ENCODE results near the gene DNAJA2. TPM values are rescaled to one million over a fixed set of nuclear protein-coding genes. Genes with fewer than 3 reads are reported as not detected.

Gene DNAJA2
- total and polyA plus RNA-seq, 9 of the 15 experiments (the other 6 are each of a cell fraction or from before 2014, with no cell fraction given), result 24.1 to 75.9 (median 50.7) TPM

DNA sequence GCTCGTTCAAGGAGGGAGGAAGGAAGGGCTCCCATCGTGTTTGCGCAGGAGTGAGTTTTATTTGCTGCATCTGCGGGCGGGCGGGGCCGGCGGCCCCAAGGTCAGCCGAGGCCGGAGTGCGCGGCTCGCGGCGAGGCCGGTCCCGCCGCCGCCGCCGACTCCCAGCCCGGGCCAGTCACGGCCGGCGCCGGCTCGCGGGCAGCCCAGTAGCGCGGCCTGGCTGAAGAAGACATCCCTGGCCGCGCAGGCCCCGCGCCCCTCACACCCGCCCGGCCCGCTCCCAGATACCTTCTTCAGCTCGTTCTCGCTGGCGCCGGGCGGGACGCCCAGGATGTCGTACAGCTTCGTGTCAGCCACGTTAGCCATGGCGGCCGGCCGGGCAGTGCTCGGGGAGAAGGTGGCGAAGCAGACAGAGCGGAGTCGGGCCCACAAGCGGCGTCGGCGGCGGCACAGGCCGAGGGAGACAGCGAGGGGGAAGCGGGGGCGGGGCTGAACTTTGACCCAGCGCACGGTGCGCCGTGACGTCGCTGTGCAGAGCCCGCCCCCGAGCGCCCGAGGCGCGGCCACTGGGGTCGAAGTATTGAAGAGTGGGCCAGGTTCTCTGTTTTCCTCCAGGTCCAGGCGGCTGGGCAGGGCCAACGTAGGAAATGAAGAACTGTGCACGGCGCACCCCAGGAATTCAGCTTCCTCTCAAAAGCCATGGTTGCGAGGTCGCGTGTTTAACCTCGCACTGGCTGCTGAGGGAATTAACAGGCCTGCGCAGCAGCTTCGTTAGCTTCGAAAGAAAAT, at the start of gene DNAJA2 (continued):
- TF ChIP-seq, protein P1, sequence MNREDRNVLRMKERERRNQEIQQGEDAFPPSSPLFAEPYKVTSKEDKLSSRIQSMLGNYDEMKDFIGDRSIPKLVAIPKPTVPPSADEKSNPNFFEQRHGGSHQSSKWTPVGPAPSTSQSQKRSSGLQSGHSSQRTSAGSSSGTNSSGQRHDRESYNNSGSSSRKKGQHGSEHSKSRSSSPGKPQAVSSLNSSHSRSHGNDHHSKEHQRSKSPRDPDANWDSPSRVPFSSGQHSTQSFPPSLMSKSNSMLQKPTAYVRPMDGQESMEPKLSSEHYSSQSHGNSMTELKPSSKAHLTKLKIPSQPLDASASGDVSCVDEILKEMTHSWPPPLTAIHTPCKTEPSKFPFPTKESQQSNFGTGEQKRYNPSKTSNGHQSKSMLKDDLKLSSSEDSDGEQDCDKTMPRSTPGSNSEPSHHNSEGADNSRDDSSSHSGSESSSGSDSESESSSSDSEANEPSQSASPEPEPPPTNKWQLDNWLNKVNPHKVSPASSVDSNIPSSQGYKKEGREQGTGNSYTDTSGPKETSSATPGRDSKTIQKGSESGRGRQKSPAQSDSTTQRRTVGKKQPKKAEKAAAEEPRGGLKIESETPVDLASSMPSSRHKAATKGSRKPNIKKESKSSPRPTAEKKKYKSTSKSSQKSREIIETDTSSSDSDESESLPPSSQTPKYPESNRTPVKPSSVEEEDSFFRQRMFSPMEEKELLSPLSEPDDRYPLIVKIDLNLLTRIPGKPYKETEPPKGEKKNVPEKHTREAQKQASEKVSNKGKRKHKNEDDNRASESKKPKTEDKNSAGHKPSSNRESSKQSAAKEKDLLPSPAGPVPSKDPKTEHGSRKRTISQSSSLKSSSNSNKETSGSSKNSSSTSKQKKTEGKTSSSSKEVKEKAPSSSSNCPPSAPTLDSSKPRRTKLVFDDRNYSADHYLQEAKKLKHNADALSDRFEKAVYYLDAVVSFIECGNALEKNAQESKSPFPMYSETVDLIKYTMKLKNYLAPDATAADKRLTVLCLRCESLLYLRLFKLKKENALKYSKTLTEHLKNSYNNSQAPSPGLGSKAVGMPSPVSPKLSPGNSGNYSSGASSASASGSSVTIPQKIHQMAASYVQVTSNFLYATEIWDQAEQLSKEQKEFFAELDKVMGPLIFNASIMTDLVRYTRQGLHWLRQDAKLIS (CRISPR knock-in tag; IDR thresholded peaks at IDR 0.05), result peak; percentile 36; the same call in 1 of the 2 replicates
- no peak for TF ChIP-seq KDM1A (IDR thresholded peaks at IDR 0.05)
- no peak for TF ChIP-seq XRCC3 (IDR thresholded peaks at IDR 0.05)
- TF ChIP-seq MTA1 (IDR thresholded peaks at IDR 0.05; ENCODE audit: borderline replicate concordance), result no peak
- TF ChIP-seq, protein P2, sequence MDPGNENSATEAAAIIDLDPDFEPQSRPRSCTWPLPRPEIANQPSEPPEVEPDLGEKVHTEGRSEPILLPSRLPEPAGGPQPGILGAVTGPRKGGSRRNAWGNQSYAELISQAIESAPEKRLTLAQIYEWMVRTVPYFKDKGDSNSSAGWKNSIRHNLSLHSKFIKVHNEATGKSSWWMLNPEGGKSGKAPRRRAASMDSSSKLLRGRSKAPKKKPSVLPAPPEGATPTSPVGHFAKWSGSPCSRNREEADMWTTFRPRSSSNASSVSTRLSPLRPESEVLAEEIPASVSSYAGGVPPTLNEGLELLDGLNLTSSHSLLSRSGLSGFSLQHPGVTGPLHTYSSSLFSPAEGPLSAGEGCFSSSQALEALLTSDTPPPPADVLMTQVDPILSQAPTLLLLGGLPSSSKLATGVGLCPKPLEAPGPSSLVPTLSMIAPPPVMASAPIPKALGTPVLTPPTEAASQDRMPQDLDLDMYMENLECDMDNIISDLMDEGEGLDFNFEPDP (CRISPR knock-in tag; IDR thresholded peaks at IDR 0.05), result no peak
- no peak for TF ChIP-seq ZNF274 (IDR thresholded peaks at IDR 0.05; ENCODE audit: borderline replicate concordance, low read depth, low read length)
- TF ChIP-seq, protein P3, sequence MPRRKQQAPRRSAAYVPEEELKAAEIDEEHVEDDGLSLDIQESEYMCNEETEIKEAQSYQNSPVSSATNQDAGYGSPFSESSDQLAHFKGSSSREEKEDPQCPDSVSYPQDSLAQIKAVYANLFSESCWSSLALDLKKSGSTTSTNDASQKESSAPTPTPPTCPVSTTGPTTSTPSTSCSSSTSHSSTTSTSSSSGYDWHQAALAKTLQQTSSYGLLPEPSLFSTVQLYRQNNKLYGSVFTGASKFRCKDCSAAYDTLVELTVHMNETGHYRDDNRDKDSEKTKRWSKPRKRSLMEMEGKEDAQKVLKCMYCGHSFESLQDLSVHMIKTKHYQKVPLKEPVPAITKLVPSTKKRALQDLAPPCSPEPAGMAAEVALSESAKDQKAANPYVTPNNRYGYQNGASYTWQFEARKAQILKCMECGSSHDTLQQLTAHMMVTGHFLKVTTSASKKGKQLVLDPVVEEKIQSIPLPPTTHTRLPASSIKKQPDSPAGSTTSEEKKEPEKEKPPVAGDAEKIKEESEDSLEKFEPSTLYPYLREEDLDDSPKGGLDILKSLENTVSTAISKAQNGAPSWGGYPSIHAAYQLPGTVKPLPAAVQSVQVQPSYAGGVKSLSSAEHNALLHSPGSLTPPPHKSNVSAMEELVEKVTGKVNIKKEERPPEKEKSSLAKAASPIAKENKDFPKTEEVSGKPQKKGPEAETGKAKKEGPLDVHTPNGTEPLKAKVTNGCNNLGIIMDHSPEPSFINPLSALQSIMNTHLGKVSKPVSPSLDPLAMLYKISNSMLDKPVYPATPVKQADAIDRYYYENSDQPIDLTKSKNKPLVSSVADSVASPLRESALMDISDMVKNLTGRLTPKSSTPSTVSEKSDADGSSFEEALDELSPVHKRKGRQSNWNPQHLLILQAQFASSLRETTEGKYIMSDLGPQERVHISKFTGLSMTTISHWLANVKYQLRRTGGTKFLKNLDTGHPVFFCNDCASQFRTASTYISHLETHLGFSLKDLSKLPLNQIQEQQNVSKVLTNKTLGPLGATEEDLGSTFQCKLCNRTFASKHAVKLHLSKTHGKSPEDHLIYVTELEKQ (CRISPR knock-in tag; IDR thresholded peaks at IDR 0.05), result no peak
- no peak for TF ChIP-seq ZNF3 (CRISPR knock-in tag; IDR thresholded peaks at IDR 0.05)
- no peak for TF ChIP-seq LEF1 (IDR thresholded peaks at IDR 0.05)
- TF ChIP-seq, protein P4, sequence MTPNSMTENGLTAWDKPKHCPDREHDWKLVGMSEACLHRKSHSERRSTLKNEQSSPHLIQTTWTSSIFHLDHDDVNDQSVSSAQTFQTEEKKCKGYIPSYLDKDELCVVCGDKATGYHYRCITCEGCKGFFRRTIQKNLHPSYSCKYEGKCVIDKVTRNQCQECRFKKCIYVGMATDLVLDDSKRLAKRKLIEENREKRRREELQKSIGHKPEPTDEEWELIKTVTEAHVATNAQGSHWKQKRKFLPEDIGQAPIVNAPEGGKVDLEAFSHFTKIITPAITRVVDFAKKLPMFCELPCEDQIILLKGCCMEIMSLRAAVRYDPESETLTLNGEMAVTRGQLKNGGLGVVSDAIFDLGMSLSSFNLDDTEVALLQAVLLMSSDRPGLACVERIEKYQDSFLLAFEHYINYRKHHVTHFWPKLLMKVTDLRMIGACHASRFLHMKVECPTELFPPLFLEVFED (CRISPR knock-in tag; conservative IDR thresholded peaks at IDR 0.05), result no peak
- TF ChIP-seq ZNF184 (CRISPR knock-in tag; IDR thresholded peaks at IDR 0.05), result no peak
- no peak for TF ChIP-seq RHOXF2B (CRISPR knock-in tag; conservative IDR thresholded peaks at IDR 0.05)
- TF ChIP-seq, protein P5, sequence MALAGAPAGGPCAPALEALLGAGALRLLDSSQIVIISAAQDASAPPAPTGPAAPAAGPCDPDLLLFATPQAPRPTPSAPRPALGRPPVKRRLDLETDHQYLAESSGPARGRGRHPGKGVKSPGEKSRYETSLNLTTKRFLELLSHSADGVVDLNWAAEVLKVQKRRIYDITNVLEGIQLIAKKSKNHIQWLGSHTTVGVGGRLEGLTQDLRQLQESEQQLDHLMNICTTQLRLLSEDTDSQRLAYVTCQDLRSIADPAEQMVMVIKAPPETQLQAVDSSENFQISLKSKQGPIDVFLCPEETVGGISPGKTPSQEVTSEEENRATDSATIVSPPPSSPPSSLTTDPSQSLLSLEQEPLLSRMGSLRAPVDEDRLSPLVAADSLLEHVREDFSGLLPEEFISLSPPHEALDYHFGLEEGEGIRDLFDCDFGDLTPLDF (CRISPR knock-in tag; IDR thresholded peaks at IDR 0.05), result 0 out of 2 replicates have a peak, but pooled peaks have one; percentile 48
- no peak for TF ChIP-seq PCBP1 (IDR thresholded peaks at IDR 0.05; ENCODE audit: low read depth, low read length, poor library complexity, severe bottlenecking)
